HFFc6 (cell line): ENCODE results near the gene NAA40. TPM values are rescaled to one million over a fixed set of nuclear protein-coding genes. Genes with fewer than 3 reads are reported as not detected.
A peak's percentile ranks its signal among the peaks of the same experiment; 100 is the strongest.

ENCODE experiments used
- DNase-seq: peaks from one replicate; pipeline ENCODE4 v3.0.0-alpha.2; 2018
- H3K27ac Mint-ChIP-seq: 2 replicates; pipeline ENCODE4 v1.8.0; 2020; ENCODE audit warnings: mild to moderate bottlenecking, mixed read lengths
- H3K27me3 Mint-ChIP-seq: 2 replicates; pipeline ENCODE4 v1.8.0; 2021; ENCODE audit warnings: mild to moderate bottlenecking, moderate library complexity, mixed read lengths; ENCODE audit not compliant: insufficient read depth
- H3K36me3 Mint-ChIP-seq: 2 replicates; pipeline ENCODE4 v1.8.0; 2021; ENCODE audit warnings: low read depth, mixed read lengths
- H3K4me1 Mint-ChIP-seq: 2 replicates; pipeline ENCODE4 v1.8.0; 2020; ENCODE audit warnings: low read depth, mixed read lengths
- H3K4me3 Mint-ChIP-seq: 2 replicates; pipeline ENCODE4 v1.8.0; 2020; ENCODE audit warnings: mild to moderate bottlenecking, moderate library complexity, mixed read lengths
- H3K9me3 Mint-ChIP-seq: 2 replicates; pipeline ENCODE4 v1.8.0; 2020; ENCODE audit warnings: mild to moderate bottlenecking, mixed read lengths
- total RNA-seq, 6 experiments: library from RNA; stranded (reverse); fragmentation: NEBNext Ultra II Directional; extraction: Animal tissue kit (Norgen Biotek cat#: 25700); gene quantifications; 2 replicates in 1 of 6; 3 replicates in 5 of 6; pipeline ENCODE4 v1.2.3, GENCODE V29; 2021
- TF ChIP-seq, protein P1 (sequence below): fragments of 200-600 bp; sonication (generic); IDR thresholded peaks from 2 replicates; pipeline ENCODE4 v1.5.0; 2021; ENCODE audit warnings: antibody characterized with exemption, mild to moderate bottlenecking

NAA40 gene
- total RNA-seq, 6 experiments from 2014 or later: 15.7 to 19.3 (median 17.6) TPM

DNA sequence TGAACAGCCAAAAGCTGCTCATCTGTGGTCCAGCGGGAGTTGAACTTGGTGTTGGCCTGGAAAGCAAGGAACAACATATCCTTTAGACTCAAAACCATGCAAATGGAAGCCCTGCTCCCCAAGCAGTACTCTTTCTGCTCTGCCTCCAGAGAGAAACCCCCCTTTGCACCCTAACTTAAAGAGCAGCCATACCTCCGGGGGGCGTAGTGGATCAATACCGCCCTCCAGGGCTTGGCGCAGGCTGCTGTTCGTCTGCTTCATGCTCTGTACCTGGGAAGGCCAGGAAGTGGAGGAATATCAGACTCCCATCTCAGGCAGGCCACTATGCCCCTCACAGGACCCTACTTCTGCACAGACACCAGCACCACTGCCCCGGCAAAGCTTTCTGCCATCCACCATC is 26.1 kb upstream of the NAA40 start:
- TF ChIP-seq, protein P1, sequence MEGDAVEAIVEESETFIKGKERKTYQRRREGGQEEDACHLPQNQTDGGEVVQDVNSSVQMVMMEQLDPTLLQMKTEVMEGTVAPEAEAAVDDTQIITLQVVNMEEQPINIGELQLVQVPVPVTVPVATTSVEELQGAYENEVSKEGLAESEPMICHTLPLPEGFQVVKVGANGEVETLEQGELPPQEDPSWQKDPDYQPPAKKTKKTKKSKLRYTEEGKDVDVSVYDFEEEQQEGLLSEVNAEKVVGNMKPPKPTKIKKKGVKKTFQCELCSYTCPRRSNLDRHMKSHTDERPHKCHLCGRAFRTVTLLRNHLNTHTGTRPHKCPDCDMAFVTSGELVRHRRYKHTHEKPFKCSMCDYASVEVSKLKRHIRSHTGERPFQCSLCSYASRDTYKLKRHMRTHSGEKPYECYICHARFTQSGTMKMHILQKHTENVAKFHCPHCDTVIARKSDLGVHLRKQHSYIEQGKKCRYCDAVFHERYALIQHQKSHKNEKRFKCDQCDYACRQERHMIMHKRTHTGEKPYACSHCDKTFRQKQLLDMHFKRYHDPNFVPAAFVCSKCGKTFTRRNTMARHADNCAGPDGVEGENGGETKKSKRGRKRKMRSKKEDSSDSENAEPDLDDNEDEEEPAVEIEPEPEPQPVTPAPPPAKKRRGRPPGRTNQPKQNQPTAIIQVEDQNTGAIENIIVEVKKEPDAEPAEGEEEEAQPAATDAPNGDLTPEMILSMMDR: no peak
- no peak for DNase-seq
- no peak overlapping the region for H3K27ac Mint-ChIP-seq
- no peaks in the 10 kb centered on the region; the same call in 1 of the 2 replicates for H3K4me1 Mint-ChIP-seq
- no peaks in the 10 kb centered on the region for H3K9me3 Mint-ChIP-seq
- no peak overlapping the region for H3K4me3 Mint-ChIP-seq
- H3K36me3 Mint-ChIP-seq: no peaks in the 10 kb centered on the region
- no peaks in the 10 kb centered on the region; the same call in 1 of the 2 replicates for H3K27me3 Mint-ChIP-seq

- Mint-ChIP-seq H3K27ac (no peak overlapping the region), H3K9me3 (no peaks in the 10 kb centered on the region), H3K4me3 (no peak overlapping the region), H3K36me3 (no peaks in the 10 kb centered on the region), H3K4me1 (peaks cover 6% of the 10 kb centered on the region; the same call in 1 of the 2 replicates), H3K27me3 (no peaks in the 10 kb centered on the region; the same call in 1 of the 2 replicates)
- DNase-seq: no peak
- TF ChIP-seq, protein P1: no peak
Measured at GRCh38 chr11:63913866-63914830, 24.7 kb upstream of the NAA40 start.

- Mint-ChIP-seq H3K4me3 (no peak overlapping the region), H3K27me3 (no peaks in the 10 kb centered on the region; the same call in 1 of the 2 replicates), H3K27ac (no peak overlapping the region), H3K4me1 (peaks cover 6% of the 10 kb centered on the region; the same call in 1 of the 2 replicates), H3K36me3 (no peaks in the 10 kb centered on the region), H3K9me3 (no peaks in the 10 kb centered on the region)
- TF ChIP-seq, protein P1: no peak
- no peak for DNase-seq
Measured at GRCh38 chr11:63914896-63915691, 23.7 kb upstream of the NAA40 start.

DNA sequence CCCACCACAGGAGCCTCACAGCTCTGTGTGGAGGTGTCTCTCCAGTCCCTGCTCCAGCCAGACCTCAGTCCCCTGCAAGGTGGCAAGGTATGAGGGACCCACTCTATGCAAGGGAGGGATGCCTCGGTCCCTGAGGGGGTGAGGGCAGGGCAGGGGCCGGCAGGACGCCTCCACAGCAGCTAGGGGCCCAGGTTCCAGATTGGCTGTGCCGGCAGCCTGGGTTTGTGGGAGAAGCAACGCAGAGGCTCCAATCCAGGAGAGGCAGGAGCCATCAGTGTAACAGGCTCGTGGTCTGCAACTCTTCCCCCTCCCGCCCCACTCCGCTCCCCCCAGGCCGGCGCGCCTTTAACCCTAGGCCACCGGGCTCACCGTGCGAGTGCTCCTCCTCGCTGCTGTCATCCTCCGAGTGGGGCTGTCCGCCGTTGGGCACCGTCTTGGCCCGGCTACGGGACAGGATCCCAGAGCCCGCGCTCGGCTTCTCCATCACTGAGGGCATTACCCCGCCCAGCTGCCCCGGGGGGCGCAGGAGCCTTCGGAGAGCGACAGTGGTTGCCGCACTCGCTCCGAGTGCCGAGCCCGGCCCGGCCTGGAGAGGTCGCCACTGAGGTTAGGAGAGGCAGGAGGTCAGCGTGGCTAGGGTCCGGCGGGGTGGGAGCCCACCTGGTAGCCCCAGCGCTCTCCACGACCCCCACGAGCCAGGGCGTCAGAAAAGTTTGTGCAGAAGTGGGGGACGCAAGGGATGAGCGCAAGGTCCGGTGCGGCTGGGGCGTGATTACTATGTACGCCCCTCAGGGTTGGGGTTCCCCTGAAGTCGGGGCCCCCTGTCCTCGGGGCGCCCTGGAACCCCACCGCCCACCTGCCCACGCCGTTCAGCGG is 22.6 kb upstream of the NAA40 start:
- no peak for DNase-seq
- TF ChIP-seq, protein P1: peak; percentile 70
- no peaks in the 10 kb centered on the region; the same call in 1 of the 2 replicates for H3K27me3 Mint-ChIP-seq
- peaks cover 6% of the 10 kb centered on the region; the same call in 1 of the 2 replicates for H3K4me1 Mint-ChIP-seq
- no peaks in the 10 kb centered on the region for H3K36me3 Mint-ChIP-seq
- H3K9me3 Mint-ChIP-seq: no peaks in the 10 kb centered on the region
- no peak overlapping the region for H3K27ac Mint-ChIP-seq
- peak overlapping the region; percentile 81 for H3K4me3 Mint-ChIP-seq
